HG02678 (cell line): Measurements from ENCODE around the gene CAMTA1.
"Not testable (repeated sequence)": the region's sequence is repeated elsewhere in the genome, so short reads cannot be mapped to it uniquely, and the experiment has no call there.

Experiments
- ATAC-seq: cut with Tn5 transposase; IDR thresholded peaks from one replicate; pipeline ENCODE4 v1.9.1; 2021; ENCODE audit warnings: mild to moderate bottlenecking, moderate library complexity; ENCODE audit not compliant: unreplicated experiment

Gene CAMTA1

DNA sequence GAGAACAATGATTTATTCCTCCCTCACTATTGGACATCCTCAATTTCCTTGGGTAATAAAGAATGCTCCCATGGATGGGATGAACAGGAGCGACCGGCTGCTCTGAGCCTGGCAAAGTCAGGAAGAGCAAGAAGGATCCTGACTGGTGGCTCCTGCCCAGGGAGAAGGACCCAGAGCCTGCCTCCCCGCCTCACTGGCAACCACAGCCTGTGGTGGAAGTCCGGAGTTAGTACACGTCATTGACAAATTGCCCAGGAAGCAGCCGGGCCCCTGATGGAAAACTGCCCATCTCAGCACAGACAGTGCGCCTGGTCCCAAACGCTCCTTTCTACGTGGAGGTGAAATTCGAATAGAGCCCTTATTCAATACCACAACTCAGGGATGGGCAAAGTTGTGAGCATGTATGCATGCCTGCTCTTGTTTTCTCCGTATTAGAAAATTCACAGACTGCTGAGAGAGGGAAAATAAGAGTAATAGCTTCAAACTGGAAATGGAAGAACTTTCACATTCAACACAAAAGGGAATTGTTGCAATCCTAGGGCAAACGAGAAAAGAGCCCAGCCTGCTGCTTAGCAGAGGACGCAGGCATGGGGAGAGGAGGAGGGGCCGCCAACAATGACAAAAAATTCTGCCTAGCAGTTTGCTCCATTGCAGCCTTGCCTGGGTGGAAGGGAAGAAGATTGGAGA, 588.8 kb downstream of the CAMTA1 start:
- no peak for ATAC-seq

- ATAC-seq: no peak
Measured at GRCh38 chr1:7374563-7375160, 589.4 kb downstream of the CAMTA1 start.

- ATAC-seq: no peak
Measured at GRCh38 chr1:7375329-7375728, 590.1 kb downstream of the CAMTA1 start.

GRCh38 chr1:7375781-7376660, 590.8 kb downstream of the CAMTA1 start:
- no peak for ATAC-seq

- ATAC-seq: no peak
Measured at GRCh38 chr1:7376676-7377075, 591.4 kb downstream of the CAMTA1 start.

- no peak for ATAC-seq
Measured at GRCh38 chr1:7378346-7379130, 593.3 kb downstream of the CAMTA1 start.

DNA sequence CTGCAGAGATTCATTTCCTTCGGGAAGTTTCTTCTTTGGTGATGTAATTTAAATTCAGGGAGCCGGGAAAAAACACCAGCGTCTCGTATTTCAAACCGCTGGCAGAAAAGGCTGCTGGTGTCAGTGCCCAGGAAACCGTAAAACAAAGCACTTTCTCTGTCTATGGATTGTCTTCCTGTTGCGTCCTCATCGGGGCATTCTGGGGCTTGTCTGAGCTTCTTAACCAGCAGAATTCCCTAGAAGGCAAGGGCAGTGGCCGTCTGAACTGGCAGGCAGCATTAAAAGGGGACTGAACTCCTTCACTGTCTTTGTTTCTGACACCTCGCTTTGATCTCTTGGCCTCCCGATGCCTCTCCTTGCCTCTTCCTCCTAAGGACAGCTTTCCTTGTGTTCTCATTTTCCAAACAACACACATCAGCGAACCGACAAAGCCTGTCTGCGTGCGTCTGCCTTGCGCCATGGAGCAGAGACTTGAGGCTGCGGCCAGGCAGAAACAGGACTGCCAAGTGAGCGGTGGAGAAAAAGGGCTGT, 594.3 kb downstream of the CAMTA1 start:
- ATAC-seq: no peak

- not testable (repeated sequence) for ATAC-seq
Measured at GRCh38 chr1:7380068-7380467, 594.8 kb downstream of the CAMTA1 start.

DNA sequence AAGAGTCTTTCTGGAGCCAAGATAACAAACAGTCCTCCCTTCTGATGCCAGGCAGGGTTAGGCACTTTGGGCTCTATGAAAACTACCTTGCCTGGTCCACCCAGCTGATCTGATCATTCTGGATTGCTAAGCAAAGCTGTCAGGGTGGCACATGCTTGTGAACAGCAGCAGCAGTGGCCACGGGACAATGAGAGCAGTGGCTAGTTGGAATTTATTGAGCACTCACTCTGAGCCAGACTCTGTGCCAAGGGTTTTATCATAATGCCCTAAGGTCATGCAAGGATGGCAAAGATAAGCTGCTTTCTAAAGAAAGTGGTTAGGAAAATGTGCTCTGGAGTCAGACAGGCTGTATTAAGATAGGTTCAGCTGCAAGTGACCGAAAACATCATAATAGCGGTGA, 595.5 kb downstream of the CAMTA1 start:
- no peak for ATAC-seq

GRCh38 chr1:7381729-7382128, 596.5 kb downstream of the CAMTA1 start:
- ATAC-seq: not testable (repeated sequence)

GRCh38 chr1:7382971-7383370, 597.7 kb downstream of the CAMTA1 start:
- ATAC-seq: no peak

- ATAC-seq: no peak
Measured at GRCh38 chr1:7383671-7384520, 598.6 kb downstream of the CAMTA1 start.

- no peak for ATAC-seq
Measured at GRCh38 chr1:7384679-7385078, 599.4 kb downstream of the CAMTA1 start.

DNA sequence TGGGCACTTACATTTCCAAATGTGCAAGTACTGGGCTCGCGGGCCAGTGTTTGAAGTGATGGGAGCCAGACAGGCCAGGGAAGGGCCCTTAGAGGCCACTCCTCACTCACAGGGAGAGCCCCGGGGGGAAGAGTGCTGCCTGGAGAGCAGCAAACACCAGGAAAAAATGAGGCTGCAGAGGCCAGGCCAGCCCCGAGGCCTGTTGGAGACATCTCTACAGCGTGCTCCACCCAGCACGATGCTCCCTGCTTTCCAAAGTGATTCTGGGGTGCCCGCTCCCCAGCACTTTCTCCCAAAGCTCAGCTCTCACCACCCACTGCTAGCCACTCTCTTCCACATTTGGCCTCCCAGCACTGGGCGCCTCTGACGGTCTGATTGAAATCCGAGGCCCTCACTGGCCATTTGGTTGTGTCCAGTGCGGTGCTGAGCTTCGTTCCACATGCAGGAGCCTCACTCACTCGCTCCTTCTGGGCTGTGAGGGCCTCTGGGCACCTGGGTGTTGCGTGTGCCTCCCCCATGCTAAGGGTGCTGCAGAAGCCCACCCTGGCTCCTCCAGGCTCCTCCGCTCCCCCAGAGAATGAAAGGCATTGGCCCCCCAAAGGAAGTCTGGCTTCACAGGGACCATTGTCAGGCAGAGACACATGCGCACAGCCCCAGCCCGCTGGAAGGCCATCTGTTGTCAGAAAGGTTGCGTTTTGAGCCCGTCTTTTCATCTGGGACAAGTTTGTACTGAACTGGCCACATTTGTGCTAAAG, 600.4 kb downstream of the CAMTA1 start:
- ATAC-seq: no peak

GRCh38 chr1:7386226-7387052, 601.2 kb downstream of the CAMTA1 start:
- no peak for ATAC-seq

GRCh38 chr1:7387053-7387927, 602.0 kb downstream of the CAMTA1 start:
- no peak for ATAC-seq

- ATAC-seq: no peak
Measured at GRCh38 chr1:7388141-7388487, 602.9 kb downstream of the CAMTA1 start.
